AG04450 (cell line): ENCODE results near the gene CCDC183. TPM values are rescaled to one million over a fixed set of nuclear protein-coding genes. Genes with fewer than 3 reads are reported as not detected.
"Not testable (repeated sequence)": the region's sequence is repeated elsewhere in the genome, so short reads cannot be mapped to it uniquely, and the experiment has no call there.

Experiments
- CTCF ChIA-PET: fragments of 300-600, 350-600 bp; formaldehyde crosslinking; extraction: SDS; loops from one replicate; lab custom pipeline; 2022; ENCODE audit warnings: antibody characterized with exemption, inconsistent platforms; lab: Charles Lee
- POLR2A ChIA-PET: fragments of 350-600 bp; formaldehyde crosslinking; extraction: SDS; loops from one replicate; lab custom pipeline; 2021; ENCODE audit warnings: antibody characterized with exemption, inconsistent platforms; lab: Yijun Ruan, JAX
- DNase-seq: peaks from one replicate; pipeline ENCODE4 v3.0.0-alpha.2; 2011; ENCODE audit warnings: low read depth, low spot score
- H3K27ac ChIP-seq: one replicate; pipeline ENCODE4 v1.5.1; 2012; ENCODE audit warnings: low read depth, low read length, control low read depth
- H3K27me3 ChIP-seq: one replicate; pipeline ENCODE4 v1.6.0; 2012; ENCODE audit warnings: low read length; ENCODE audit not compliant: control insufficient read depth, insufficient read depth
- H3K4me3 ChIP-seq: 2 replicates; pipeline ENCODE4 v1.5.1; 2011; ENCODE audit warnings: mild to moderate bottlenecking, low read depth, low read length, control low read depth
- H3K9me3 ChIP-seq: 2 replicates; pipeline ENCODE4 v1.5.1; 2012; ENCODE audit warnings: low read length; ENCODE audit not compliant: control insufficient read depth, insufficient read depth
- polyA plus RNA-seq: library from polyadenylated mRNA; depleted of rRNA; stranded (reverse); fragments of >200 nt; gene quantifications from 2 replicates; pipeline ENCODE4 v1.2.3, GENCODE V29; 2011
- TF ChIP-seq, protein P1 (sequence below): IDR thresholded peaks from 2 replicates; pipeline ENCODE4 v1.5.1; 2011; ENCODE audit warnings: low read depth, low read length, control low read depth, inconsistent platforms

The CCDC183 gene
- polyA plus RNA-seq, 1 experiment = 0.21 TPM

DNA sequence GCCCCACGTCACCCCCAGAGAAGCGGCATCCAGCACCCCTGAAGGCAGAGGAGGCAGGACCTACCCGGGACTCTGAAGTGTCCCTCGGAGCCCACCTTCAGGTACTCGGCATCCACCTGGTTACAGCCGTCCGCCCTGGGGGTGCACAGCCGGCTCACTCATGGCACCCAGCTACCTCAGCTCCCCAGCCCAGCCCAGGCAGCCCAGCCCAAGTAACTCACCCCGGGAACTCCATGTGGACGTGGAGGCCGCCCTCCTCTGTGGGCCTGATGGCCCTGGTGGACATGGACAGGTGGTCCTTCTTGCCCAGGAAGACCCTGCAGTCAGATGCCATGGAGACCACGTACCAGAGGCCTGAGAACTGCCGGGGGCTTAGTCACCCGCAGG is 32.5 kb upstream of the CCDC183 start:
- ChIA-PET CTCF (interaction anchor here (0.6 kb wide), 1 partner anchor 27 kb away, joined by 5 read pairs; no protein-coding TSS in a partner anchor), POLR2A (no interaction called here)
- no peak for DNase-seq
- Histone ChIP-seq H3K9me3 (no peaks in the 10 kb centered on the region; the same call in 1 of the 2 replicates), H3K27ac (no peak overlapping the region), H3K27me3 (peaks cover 14% of the 10 kb centered on the region), H3K4me3 (no peak overlapping the region)
- TF ChIP-seq, protein P1, sequence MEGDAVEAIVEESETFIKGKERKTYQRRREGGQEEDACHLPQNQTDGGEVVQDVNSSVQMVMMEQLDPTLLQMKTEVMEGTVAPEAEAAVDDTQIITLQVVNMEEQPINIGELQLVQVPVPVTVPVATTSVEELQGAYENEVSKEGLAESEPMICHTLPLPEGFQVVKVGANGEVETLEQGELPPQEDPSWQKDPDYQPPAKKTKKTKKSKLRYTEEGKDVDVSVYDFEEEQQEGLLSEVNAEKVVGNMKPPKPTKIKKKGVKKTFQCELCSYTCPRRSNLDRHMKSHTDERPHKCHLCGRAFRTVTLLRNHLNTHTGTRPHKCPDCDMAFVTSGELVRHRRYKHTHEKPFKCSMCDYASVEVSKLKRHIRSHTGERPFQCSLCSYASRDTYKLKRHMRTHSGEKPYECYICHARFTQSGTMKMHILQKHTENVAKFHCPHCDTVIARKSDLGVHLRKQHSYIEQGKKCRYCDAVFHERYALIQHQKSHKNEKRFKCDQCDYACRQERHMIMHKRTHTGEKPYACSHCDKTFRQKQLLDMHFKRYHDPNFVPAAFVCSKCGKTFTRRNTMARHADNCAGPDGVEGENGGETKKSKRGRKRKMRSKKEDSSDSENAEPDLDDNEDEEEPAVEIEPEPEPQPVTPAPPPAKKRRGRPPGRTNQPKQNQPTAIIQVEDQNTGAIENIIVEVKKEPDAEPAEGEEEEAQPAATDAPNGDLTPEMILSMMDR = no peak

DNA sequence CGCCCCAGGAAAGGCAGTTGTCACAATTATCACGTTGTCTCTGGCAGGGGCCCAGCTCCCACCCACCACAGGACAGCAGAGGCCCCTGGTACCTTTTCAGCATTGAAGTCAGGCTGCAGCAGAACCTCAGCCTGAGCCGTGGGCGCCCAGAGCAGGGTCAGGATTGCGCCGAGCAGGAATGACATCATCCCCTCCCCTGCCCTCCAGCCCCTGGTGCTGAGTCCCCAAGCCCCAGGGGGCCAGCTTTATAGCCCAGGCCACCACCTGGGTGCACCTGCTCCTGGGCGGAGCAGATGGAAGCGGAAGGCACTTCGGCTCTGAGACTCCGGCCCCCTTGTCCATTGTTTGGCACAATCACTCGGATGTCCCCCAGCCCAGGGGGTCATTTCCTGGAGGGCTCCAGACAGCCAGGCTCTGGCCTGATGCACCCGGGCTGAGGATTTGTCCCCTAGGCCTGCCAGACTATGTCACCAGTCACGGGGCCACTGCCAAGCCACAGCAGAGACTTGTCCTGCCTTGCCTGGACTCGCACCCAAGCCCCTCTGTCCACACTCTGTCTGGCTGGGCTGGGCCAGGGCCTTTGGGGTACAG is 31.7 kb upstream of the CCDC183 start, which contains the start of gene LCN15:
Gene LCN15, minus strand, starts transcription at position 218 of the 591 bp plus-strand sequence. Its CDS starts 30 bp downstream, at position 188.
- Histone ChIP-seq H3K4me3 (no peak within 1 kb of the TSS), H3K27ac (no peak within 1 kb of the TSS), H3K9me3 (no peaks in the 10 kb centered on the region; the same call in 1 of the 2 replicates), H3K27me3 (peaks cover 14% of the 10 kb centered on the region)
- TF ChIP-seq, protein P1 = no peak
- DNase-seq = no peak
- ChIA-PET POLR2A (no interaction called here), CTCF (no interaction called here)

DNA sequence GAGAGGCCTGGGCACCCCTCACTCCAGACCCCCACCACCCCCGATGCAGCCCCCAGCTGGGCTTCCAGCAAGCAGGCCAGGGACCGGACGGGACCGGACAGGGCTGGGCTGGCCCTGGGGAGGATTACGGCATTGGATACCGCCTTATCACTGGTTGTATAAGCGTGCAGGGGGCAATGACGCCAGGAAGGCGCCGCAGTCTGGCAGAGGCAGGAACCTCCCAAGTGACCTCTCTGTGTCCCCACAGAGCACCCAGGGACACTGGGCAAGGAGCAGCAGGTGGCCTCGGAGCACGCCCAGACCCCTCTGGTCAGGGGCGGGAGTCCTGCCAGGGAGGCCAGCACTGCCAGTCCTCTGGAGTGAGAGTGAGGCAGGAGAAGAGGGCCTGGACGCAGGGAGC is 31.1 kb upstream of the CCDC183 start:
- CTCF ChIA-PET = no interaction called here
- no peak for DNase-seq
- TF ChIP-seq, protein P1 = no peak
- H3K4me3 ChIP-seq = no peak overlapping the region
- no peaks in the 10 kb centered on the region; the same call in 1 of the 2 replicates for H3K9me3 ChIP-seq
- peaks cover 14% of the 10 kb centered on the region for H3K27me3 ChIP-seq
- POLR2A ChIA-PET = no interaction called here
- H3K27ac ChIP-seq = no peak overlapping the region

DNA sequence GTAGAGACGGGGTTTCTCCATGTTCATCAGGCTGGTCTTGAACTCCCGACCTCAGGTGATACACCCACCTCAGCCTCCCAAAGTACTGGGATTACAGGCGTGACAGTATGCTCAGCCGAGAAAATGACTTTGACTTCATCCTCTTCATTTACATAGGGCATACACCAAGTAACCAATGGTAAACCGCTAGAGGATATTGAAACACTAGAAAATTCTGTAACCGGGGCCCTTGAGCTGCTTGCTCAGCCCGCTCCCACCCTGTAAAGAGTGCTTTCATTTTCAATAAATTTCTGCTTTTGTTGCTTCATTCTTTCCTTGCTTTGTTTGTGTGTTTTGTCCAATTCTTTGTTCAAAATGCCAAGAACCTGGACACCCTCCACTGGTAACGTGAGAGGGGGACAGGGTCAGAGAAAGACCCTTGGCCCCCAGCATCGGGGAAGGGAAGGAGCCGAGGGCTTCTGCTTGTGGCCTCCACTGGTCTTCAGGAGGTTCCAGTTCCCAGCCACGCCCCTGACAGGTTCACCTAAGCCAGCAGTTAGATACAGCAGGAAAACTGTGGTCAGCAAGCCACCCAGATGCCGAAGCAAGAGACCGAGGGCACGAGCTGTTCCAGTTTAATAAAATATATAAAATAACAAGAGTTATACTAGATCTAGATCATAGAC is 30.3 kb upstream of the CCDC183 start:
- H3K27me3 ChIP-seq = peaks cover 14% of the 10 kb centered on the region
- DNase-seq, H3K4me3 ChIP-seq, H3K9me3 ChIP-seq, POLR2A ChIA-PET, H3K27ac ChIP-seq: not testable (repeated sequence)
- CTCF ChIA-PET = interaction anchor here (0.6 to 1.9 kb wide), 2 partner anchors 11 to 222 kb away, joined by 4 to 6 read pairs; no protein-coding TSS in a partner anchor

DNA sequence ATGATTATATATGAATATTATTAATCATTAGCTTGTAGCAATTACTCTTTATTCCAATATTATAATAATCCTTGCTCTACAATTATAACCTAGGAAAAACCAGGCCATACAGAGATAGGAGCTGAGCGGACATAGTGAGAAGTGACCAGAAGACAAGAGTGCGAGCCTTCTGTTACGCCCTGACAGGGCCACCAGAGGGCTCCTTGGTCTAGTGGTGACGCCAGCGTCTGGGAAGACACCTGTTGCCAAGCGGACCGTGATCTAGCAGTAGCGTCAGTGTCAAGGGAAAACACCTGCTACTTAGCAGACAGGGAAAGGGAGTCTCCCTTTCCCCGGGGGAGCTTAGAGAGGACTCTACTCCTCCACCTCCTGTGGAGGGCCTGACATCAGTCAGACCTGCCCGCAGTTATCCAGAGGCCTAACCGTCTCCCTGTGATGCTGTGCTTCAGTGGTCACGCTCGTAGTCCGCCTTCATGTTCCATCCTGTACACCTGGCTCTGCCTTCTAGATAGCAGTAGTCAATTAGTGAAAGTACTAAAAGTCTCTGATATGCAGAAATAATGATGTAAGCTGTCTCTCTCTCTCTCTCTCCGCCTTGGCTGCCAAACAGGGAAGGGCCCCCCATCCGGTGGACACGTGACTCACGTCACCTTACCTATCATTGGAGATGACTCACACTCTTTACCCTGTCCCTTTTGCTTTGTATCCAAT is 29.6 kb upstream of the CCDC183 start:
- H3K9me3 ChIP-seq, POLR2A ChIA-PET, H3K27ac ChIP-seq, H3K4me3 ChIP-seq: not testable (repeated sequence)
- peak; percentile 7 for DNase-seq
- CTCF ChIA-PET = interaction anchor here (0.6 to 1.9 kb wide), 2 partner anchors 11 to 221 kb away, joined by 4 to 6 read pairs; no protein-coding TSS in a partner anchor
- TF ChIP-seq, protein P1 = 0 out of 2 replicates have a peak, but pooled peaks have one; percentile 13
- peaks cover 14% of the 10 kb centered on the region for H3K27me3 ChIP-seq
